ENCODE measurements around the gene USP11. TPM values are rescaled to one million over a fixed set of nuclear protein-coding genes. Genes with fewer than 3 reads are reported as not detected.

Gene USP11
- total and polyA plus RNA-seq, 12 donors = 20.0 to 73.0 (median 51.9) TPM

DNA sequence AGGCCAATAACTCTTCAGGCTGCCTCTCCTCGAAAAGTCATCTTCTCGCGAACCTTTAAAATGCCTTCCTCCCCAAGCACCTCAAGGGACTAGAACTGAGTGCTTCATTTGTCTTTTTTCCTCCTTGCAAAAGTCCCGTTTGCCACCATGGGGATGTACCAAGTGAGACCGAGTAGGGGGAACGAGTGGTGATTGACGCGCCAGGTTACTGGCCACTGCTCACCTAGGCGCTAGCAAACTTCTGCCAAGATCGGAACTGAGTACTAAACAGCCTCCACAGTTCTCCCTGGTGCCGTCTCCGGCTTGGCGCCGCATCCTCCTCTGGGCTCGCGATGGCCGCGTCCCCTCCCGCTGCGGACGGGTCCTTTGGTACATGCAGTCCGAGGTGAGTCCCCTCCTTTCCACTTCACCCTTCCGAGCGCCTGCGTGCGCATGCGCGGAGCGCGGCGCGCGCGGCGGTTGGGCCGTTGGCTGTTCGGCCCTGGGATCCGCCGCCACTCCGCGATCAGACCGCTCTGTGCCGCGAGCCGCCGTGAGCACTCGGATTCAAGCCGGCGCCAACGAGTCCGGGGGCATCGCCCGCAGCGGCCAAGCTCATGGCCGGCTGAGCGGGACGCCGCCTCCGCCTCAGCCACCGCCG is 14.4 kb upstream of the USP11 start, which contains the start of gene CDK16:
Gene CDK16, plus strand, starts transcription at position 402 of the 640 bp plus-strand sequence. CDS start 4,877 bp downstream, outside the sequence.
- WGBS, 2 donors = 0% methylated on average over 36 to 61 of the region's 61 CpGs
- Histone ChIP-seq H3K4me3 (peak within 1 kb of the TSS; percentile 69 to 94 (median 77)), H3K27me3 (no peaks in the 10 kb centered on the region), H3K4me1 (peaks cover 0 to 36% (median 24%) of the 10 kb centered on the region in 9 donors), H3K27ac (peak within 1 kb of the TSS; percentile 94 to 99 (median 98)), H3K36me3 (peaks cover 0 to 40% (median under 1%) of the 10 kb centered on the region in 9 donors), H3K9me3 (no peaks in the 10 kb centered on the region)
- DNase-seq = peak; percentile 61 to 77
- no peak for TF ChIP-seq CTCF (IDR thresholded peaks at IDR 0.05)
- ATAC-seq = peak; percentile 75 to 87 (median 82)
- intact Hi-C loops (cut with DNase I) = loop anchor here in 5 of 10 donors (1.0 to 10.0 kb wide), 4 partner anchors 14 to 436 kb away; partner anchors contain the start of genes USP11 (in 4 of the 5), ELK1 (in 1 of the 5), UXT (in 1 of the 5) and ZNF41 (in 1 of the 5)

GRCh38 chrX:47218920-47219815 is 13.6 kb upstream of the USP11 start:
- Histone ChIP-seq H3K4me3 (peak overlapping the region; percentile 69 to 94 (median 77)), H3K36me3 (peaks cover 0 to 40% (median 0%) of the 10 kb centered on the region in 9 donors), H3K4me1 (peaks cover 0 to 36% (median 24%) of the 10 kb centered on the region in 9 donors), H3K27me3 (no peaks in the 10 kb centered on the region), H3K27ac (peak overlapping the region; percentile 94 to 99 (median 98)), H3K9me3 (no peaks in the 10 kb centered on the region)
- 1% methylated on average over 49 to 56 of the region's 60 CpGs for WGBS, 2 donors
- peak; percentile 42 to 64 for DNase-seq
- intact Hi-C loops (cut with DNase I) = loop anchor here in 5 of 10 donors (1.0 to 10.0 kb wide), 4 partner anchors 14 to 436 kb away; partner anchors contain the start of genes USP11 (in 4 of the 5), ELK1 (in 1 of the 5), UXT (in 1 of the 5) and ZNF41 (in 1 of the 5)
- TF ChIP-seq CTCF (IDR thresholded peaks at IDR 0.05) = no peak
- ATAC-seq = peak in 5 of 8 donors; percentile 1 to 16 (median 10)

DNA sequence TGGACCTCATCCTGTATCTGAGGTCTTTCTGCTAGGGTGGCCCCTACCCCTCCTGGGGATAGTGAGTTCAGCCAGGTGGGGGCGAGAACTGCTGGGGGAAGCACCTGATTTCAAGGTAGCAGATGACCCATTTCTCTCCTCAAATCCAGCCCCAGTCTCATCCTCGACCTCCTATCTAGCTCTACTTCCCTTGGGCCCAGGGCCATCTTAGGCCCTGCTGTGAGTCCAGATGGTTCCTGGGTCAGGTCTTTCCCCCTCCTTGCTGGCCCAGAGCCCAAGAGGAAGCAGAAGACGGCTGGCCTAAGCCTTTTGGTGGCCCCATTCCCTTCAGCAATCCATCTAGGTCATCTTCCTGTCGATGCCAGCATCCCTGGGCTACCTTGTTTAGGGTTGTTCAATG is 11.1 kb upstream of the USP11 start:
- Histone ChIP-seq H3K27me3 (no peaks in the 10 kb centered on the region), H3K4me3 (no peak overlapping the region), H3K9me3 (no peaks in the 10 kb centered on the region), H3K27ac (no peak overlapping the region), H3K4me1 (peaks cover 0 to 30% (median 20%) of the 10 kb centered on the region in 9 donors), H3K36me3 (peaks cover 0 to 40% (median 9%) of the 10 kb centered on the region in 9 donors)
- intact Hi-C loops (cut with DNase I) = no loop called here
- WGBS, 2 donors = 51 to 62% methylated on average over 4 of the region's 4 CpGs
- DNase-seq (no peak), ATAC-seq (no peak)
- no peak for TF ChIP-seq CTCF (IDR thresholded peaks at IDR 0.05)

- DNase-seq (no peak), ATAC-seq (no peak)
- Histone ChIP-seq H3K27ac (no peak overlapping the region), H3K4me3 (no peak overlapping the region), H3K9me3 (no peaks in the 10 kb centered on the region), H3K4me1 (peaks cover 0 to 22% (median 13%) of the 10 kb centered on the region in 9 donors), H3K27me3 (no peaks in the 10 kb centered on the region), H3K36me3 (peaks cover 0 to 51% (median 9%) of the 10 kb centered on the region in 9 donors)
- intact Hi-C loops (cut with DNase I) = no loop called here
- TF ChIP-seq CTCF (IDR thresholded peaks at IDR 0.05) = no peak
- 82 to 91% methylated on average over 7 to 10 of the region's 10 CpGs for WGBS, 2 donors
Measured at GRCh38 chrX:47222751-47223350, 10.0 kb upstream of the USP11 start.

Data from heart right ventricle (tissue), 16 donors.